Prostate gland (tissue), 2 donors: Measurements from ENCODE around the gene SCARB1.

Experiments
- POLR2A ChIP-seq: fragments of 450-650 bp; IDR thresholded peaks from one replicate; pipeline ENCODE4 v1.6.1; 2016; ENCODE audit warnings: antibody characterized with exemption, mild to moderate bottlenecking
- POLR2AphosphoS5 ChIP-seq: sonication (generic); formaldehyde crosslinking; IDR thresholded peaks from one replicate; pipeline ENCODE4 v1.6.1; 2017; ENCODE audit warnings: antibody characterized with exemption
- TF ChIP-seq, protein P1 (sequence below), 4 experiments: fragments of 200-600 bp in 2 of 4; fragments of 450-650 bp in 2 of 4; sonication (generic) in 2 of 4; IDR thresholded peaks; 1 replicate in 3 of 4; 2 replicates in 1 of 4; pipeline ENCODE4 v1.5.1; 2016 to 2019; ENCODE audit warnings: antibody characterized with exemption in 4 of 4, mild to moderate bottlenecking in 2 of 4, moderate library complexity in 2 of 4

DNA sequence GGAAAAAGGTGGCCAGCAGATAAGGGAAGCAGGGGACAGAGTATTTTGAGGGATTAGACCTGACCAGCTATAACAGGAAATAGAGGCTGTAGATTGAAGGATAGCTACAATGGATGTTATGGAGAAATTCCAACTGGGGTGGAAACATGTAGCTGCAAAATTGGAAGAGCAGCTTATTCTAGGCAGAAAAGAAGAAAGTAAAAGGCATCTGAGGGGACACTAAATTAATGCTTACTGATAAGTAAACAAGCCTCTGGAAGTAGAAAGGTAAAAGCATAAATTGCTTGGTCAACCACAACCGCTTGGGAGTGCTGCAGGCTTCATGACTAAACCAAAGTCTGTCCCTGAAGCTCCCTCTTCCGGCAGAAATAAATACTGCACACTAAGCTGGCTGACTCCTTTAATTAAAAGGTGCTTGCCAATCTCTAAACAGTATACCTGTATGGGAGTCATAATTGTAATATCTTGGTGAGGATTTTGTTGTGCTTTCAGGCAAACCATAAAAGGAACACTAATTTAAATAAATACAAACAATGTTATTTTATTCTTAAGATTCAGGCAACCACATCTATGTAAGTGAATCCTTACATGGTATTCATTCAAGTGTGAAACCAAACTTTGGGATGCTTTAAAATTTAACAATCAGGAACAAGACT lies 43.1 kb upstream of the SCARB1 start:
- TF ChIP-seq, protein P1, sequence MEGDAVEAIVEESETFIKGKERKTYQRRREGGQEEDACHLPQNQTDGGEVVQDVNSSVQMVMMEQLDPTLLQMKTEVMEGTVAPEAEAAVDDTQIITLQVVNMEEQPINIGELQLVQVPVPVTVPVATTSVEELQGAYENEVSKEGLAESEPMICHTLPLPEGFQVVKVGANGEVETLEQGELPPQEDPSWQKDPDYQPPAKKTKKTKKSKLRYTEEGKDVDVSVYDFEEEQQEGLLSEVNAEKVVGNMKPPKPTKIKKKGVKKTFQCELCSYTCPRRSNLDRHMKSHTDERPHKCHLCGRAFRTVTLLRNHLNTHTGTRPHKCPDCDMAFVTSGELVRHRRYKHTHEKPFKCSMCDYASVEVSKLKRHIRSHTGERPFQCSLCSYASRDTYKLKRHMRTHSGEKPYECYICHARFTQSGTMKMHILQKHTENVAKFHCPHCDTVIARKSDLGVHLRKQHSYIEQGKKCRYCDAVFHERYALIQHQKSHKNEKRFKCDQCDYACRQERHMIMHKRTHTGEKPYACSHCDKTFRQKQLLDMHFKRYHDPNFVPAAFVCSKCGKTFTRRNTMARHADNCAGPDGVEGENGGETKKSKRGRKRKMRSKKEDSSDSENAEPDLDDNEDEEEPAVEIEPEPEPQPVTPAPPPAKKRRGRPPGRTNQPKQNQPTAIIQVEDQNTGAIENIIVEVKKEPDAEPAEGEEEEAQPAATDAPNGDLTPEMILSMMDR (IDR thresholded peaks at IDR 0.05), result peak; percentile 94 to 99 (median 98)
- TF ChIP-seq POLR2A, result no peak
- TF ChIP-seq POLR2AphosphoS5, result peak; percentile 92
